SK-N-SH (cell line): ENCODE data around the gene RNF148. TPM values are rescaled to one million over a fixed set of nuclear protein-coding genes. Genes with fewer than 3 reads are reported as not detected.

Experiments used
- CTCF ChIA-PET: fragments of 300-600, 350-600 bp; formaldehyde crosslinking; extraction: SDS; loops from one replicate; lab custom pipeline; 2021; lab: Yijun Ruan, JAX
- POLR2A ChIA-PET: fragments of 350-600 bp; sonication (Branson Sonifier 250); formaldehyde crosslinking; extraction: SDS; loops from one replicate; lab custom pipeline; 2020; ENCODE audit warnings: antibody characterized with exemption, inconsistent platforms; lab: Yijun Ruan, JAX
- DNase-seq: peaks from one replicate; pipeline ENCODE4 v3.0.0; 2012
- H2AFZ ChIP-seq: fragments of 200-600 bp; sonication (generic); 2 replicates; pipeline ENCODE4 v1.8.1; 2016; ENCODE audit warnings: antibody characterized with exemption, mild to moderate bottlenecking, low read depth
- H3F3A ChIP-seq: fragments of 200-600 bp; sonication (generic); replicated peaks from 2 replicates; pipeline ENCODE3; 2016; ENCODE audit warnings: antibody characterized with exemption, mild to moderate bottlenecking; ENCODE audit not compliant: insufficient read depth
- H3K27ac ChIP-seq, 2 experiments: fragments of 200-500 bp in 1 of 2; fragments of 200-600 bp in 1 of 2; sonication (Bioruptor generic) in 1 of 2; sonication (generic), shearing (Covaris generic) in 1 of 2; 2 replicates each; pipeline versions ENCODE4 v1.5.1 to v1.6.1; 2014 to 2016; ENCODE audit warnings: low read depth in 2 of 2, inconsistent platforms in 1 of 2, low read length in 1 of 2, mild to moderate bottlenecking in 1 of 2, mixed read lengths in 1 of 2
- H3K27me3 ChIP-seq: fragments of 200-600 bp; sonication (generic), shearing (Covaris generic); 2 replicates; pipeline ENCODE4 v1.6.1; 2016; ENCODE audit warnings: mixed run types; ENCODE audit not compliant: insufficient read depth
- H3K36me3 ChIP-seq, 2 experiments: fragments of 200-500 bp in 1 of 2; fragments of 200-600 bp in 1 of 2; sonication (Bioruptor generic) in 1 of 2; sonication (generic) in 1 of 2; replicated peaks in 1 of 2; 2 replicates each; pipeline versions ENCODE3 to v1.5.1; 2014 to 2016; ENCODE audit warnings: low read length in 1 of 2, mild to moderate bottlenecking in 1 of 2; ENCODE audit not compliant: insufficient read depth in 2 of 2, control insufficient read depth in 1 of 2
- H3K4me1 ChIP-seq, 2 experiments: fragments of 200-500 bp in 1 of 2; fragments of 200-600 bp in 1 of 2; sonication (Bioruptor generic) in 1 of 2; sonication (generic), shearing (Covaris generic) in 1 of 2; 2 replicates each; pipeline versions ENCODE4 v1.5.1 to v1.6.1; 2014 to 2016; ENCODE audit warnings: low read depth in 1 of 2, low read length in 1 of 2, mixed run types in 1 of 2; ENCODE audit not compliant: insufficient read depth in 2 of 2, control insufficient read depth in 1 of 2
- H3K4me2 ChIP-seq: fragments of 200-600 bp; sonication (generic), shearing (Covaris generic); 2 replicates; pipeline ENCODE4 v1.6.1; 2017; ENCODE audit warnings: mixed run types
- H3K4me3 ChIP-seq, 2 experiments: fragments of 200-500 bp in 1 of 2; fragments of 200-600 bp in 1 of 2; sonication (Bioruptor generic) in 1 of 2; sonication (generic), shearing (Covaris generic) in 1 of 2; 2 replicates each; pipeline versions ENCODE4 v1.5.1 to v1.8.1; 2014 to 2016; ENCODE audit warnings: low read depth in 2 of 2, inconsistent platforms in 1 of 2, low read length in 1 of 2, mild to moderate bottlenecking in 1 of 2, mixed read lengths in 1 of 2, moderate library complexity in 1 of 2
- H3K79me2 ChIP-seq: fragments of 200-600 bp; sonication (generic); 2 replicates; pipeline ENCODE4 v1.8.1; 2017; ENCODE audit warnings: mild to moderate bottlenecking; ENCODE audit not compliant: insufficient read depth
- H3K9ac ChIP-seq: fragments of 200-600 bp; sonication (generic); 2 replicates; pipeline ENCODE4 v1.6.1; 2017; ENCODE audit warnings: mixed run types
- H3K9me2 ChIP-seq: fragments of 200-600 bp; sonication (generic); 2 replicates; pipeline ENCODE4 v1.6.1; 2017; ENCODE audit warnings: mixed run types
- H3K9me3 ChIP-seq: fragments of 200-600 bp; sonication (generic); 2 replicates; pipeline ENCODE4 v1.6.1; 2017; ENCODE audit warnings: mixed run types, mild to moderate bottlenecking, moderate library complexity
- H4K20me1 ChIP-seq: fragments of 200-600 bp; sonication (generic); 2 replicates; pipeline ENCODE4 v1.6.1; 2017; ENCODE audit warnings: mild to moderate bottlenecking, mixed run types; ENCODE audit not compliant: insufficient read depth
- CHD2 ChIP-seq: fragments of 150-350 bp; IDR thresholded peaks from 2 replicates; pipeline ENCODE4 v1.6.1; 2018; ENCODE audit warnings: low read length; ENCODE audit not compliant: partially characterized antibody
- FOXM1 ChIP-seq: IDR thresholded peaks from 2 replicates; pipeline ENCODE4 v1.4.0; 2012; ENCODE audit warnings: low read depth, mild to moderate bottlenecking
- GABPA ChIP-seq: IDR thresholded peaks from 2 replicates; pipeline ENCODE4 v1.4.0; 2012; ENCODE audit warnings: low read depth, mild to moderate bottlenecking
- GATA2 ChIP-seq: sonication (generic); formaldehyde crosslinking; IDR thresholded peaks from 2 replicates; pipeline ENCODE4 v1.5.0; 2020; ENCODE audit warnings: mild to moderate bottlenecking, missing genetic modification reagents
- MAX ChIP-seq: IDR thresholded peaks from 2 replicates; pipeline ENCODE4 v1.4.0; 2012; ENCODE audit warnings: low read depth
- PBX3 ChIP-seq: IDR thresholded peaks from 2 replicates; pipeline ENCODE4; 2012
- RCOR1 ChIP-seq: fragments of 150-350 bp; IDR thresholded peaks from 2 replicates; pipeline ENCODE4 v1.6.1; 2017; ENCODE audit warnings: antibody characterized with exemption, low read length
- SIN3A ChIP-seq: IDR thresholded peaks from 2 replicates; pipeline ENCODE4 v1.6.1; 2012; ENCODE audit warnings: low read depth, mild to moderate bottlenecking, low read length, moderate library complexity, borderline replicate concordance
- USF1 ChIP-seq: IDR thresholded peaks from 2 replicates; pipeline ENCODE4 v1.4.0; 2012; ENCODE audit warnings: low read depth, borderline replicate concordance
- ZBTB33 ChIP-seq: IDR thresholded peaks from 2 replicates; pipeline ENCODE4 v1.4.0; 2012; ENCODE audit warnings: low read depth, borderline replicate concordance
- WGBS: methylation state at CpG from one replicate; pipeline ENCODE4 v1.1.6; 2017; ENCODE audit warnings: low lambda C conversion rate; 5-methylcytosine and 5-hydroxymethylcytosine counted together
- polyA plus RNA-seq, 3 experiments: library from polyadenylated mRNA; depleted of rRNA; stranded (reverse); fragments of >200 nt; gene quantifications; 2 replicates each; pipeline ENCODE4 v1.2.3, GENCODE V29; 2012

The RNF148 gene
- polyA plus RNA-seq, 1 of the 3 experiments (the other 2 are of a cell fraction): not detected

GRCh38 chr7:122717356-122718089, 14.8 kb upstream of the RNF148 start (continued):
- TF ChIP-seq ZBTB33: no peak
- TF ChIP-seq USF1: no peak
- TF ChIP-seq PBX3: no peak
- TF ChIP-seq GATA2 (CRISPR knock-in tag): no peak

GRCh38 chr7:122715183-122715582, 12.5 kb upstream of the RNF148 start:
- no peak overlapping the region for H2AFZ ChIP-seq
- no peaks in the 10 kb centered on the region for H3K9me3 ChIP-seq
- H3K9ac ChIP-seq: no peak overlapping the region
- no peaks in the 10 kb centered on the region for H4K20me1 ChIP-seq
- H3F3A ChIP-seq: no peaks in the 10 kb centered on the region
- H3K9me2 ChIP-seq: no peaks in the 10 kb centered on the region
- ChIA-PET CTCF (interaction anchor here (1.1 kb wide), 1 partner anchor 13 kb away, joined by 3 read pairs; no protein-coding TSS in a partner anchor), POLR2A (no interaction called here)
- H3K36me3 ChIP-seq: no peaks in the 10 kb centered on the region
- peak overlapping the region; percentile 24; the same call in 1 of the 2 replicates for H3K4me2 ChIP-seq
- no peak overlapping the region for H3K27ac ChIP-seq
- TF ChIP-seq SIN3A (no peak), GABPA (no peak), CHD2 (no peak), FOXM1 (no peak), MAX (no peak), RCOR1 (no peak)
- H3K27me3 ChIP-seq: peaks cover 5% of the 10 kb centered on the region; the same call in 1 of the 2 replicates
- no peaks in the 10 kb centered on the region for H3K4me1 ChIP-seq
- DNase-seq: no peak
- 0% methylated on average over 3 of the region's 3 CpGs for WGBS
- 0 out of 4 replicates have a peak overlapping the region, but pooled peaks of 1 of the 2 experiments have one; percentile 8 for H3K4me3 ChIP-seq
- no peaks in the 10 kb centered on the region for H3K79me2 ChIP-seq
